T47D (cell line): ENCODE results near the gene BTBD9.

Experiments used
- DNase-seq, 2 experiments: peaks; one replicate each; pipeline versions ENCODE4 v3.0.0 to v3.0.0-alpha.2; 2011 to 2012; ENCODE audit warnings: low read depth in 1 of 2, low spot score in 1 of 2
- JUND ChIP-seq: IDR thresholded peaks from 2 replicates; pipeline ENCODE4 v1.6.1; 2012; ENCODE audit warnings: low read depth
- in situ Hi-C: cut with HindIII; loops from 2 replicates; pipeline ENCODE4 v1.10.0; 2016; ENCODE audit warnings: low sequenced_read_pairs, low pct_unique_long_range_greater_than_20kb

The BTBD9 gene

DNA sequence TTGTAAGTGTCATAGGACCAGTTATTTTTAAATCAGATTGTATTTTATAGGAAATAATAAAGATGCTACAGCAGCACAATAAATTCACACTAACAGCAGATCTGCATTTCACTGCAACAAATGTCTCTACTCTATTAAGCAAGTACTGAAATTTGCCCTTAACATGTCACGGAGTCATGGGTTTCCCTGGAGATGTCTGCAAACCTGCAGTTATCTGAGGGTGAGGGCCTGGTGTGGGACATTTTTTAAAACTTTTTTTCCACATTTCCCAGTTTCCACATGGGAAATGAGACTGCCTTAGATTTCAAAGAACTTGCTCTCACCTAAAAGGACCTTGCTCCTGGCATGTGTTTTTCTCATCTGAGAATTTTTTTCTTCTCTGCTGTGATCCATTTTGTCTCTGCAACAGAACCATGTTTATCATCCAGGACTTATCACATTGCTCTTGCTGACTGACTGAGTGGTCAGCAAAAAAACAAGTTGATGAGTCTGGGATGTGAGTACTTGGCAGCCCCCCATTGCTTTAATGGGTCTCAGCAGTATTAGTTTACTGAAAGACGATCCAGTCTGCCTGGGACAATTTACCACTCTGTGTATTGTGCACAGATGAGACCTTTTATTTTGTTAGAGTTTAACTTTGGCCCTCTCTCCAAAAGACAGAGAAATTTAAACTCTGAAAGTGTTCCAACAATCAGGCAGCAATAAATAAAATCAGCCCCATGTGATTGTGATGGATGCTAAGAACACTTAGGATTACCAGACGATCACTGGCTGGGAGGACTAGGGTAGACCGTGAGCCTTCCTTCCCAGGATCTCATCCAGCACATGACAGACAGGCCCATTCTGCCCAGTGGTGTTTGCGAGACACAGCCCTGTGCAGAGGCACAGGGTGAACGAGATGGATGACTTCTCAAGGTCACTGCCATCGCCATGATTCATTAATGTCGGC lies 268.8 kb downstream of the BTBD9 start:
- no peak for TF ChIP-seq JUND
- in situ Hi-C loops = no loop called here
- DNase-seq = no peak

DNA sequence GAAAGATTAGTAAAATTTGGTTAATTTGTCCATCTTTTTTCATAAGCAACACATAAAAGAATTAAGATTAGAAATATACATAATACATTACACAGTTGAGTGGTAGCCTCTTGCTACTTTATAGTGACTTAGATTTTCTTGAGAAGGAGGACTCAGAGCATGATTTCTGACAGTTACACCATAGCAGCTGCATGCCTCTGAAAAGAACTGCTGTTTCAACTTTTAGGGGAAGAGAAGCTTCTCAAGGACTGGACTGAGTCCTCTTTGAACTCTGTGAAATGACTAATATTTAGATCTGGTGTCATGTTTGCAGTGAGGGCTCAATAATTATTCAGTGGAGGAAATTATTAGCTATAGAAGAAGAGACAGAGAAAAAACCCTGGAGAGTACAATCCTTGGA lies 272.5 kb downstream of the BTBD9 start:
- in situ Hi-C loops = no loop called here
- no peak for TF ChIP-seq JUND
- no peak for DNase-seq

DNA sequence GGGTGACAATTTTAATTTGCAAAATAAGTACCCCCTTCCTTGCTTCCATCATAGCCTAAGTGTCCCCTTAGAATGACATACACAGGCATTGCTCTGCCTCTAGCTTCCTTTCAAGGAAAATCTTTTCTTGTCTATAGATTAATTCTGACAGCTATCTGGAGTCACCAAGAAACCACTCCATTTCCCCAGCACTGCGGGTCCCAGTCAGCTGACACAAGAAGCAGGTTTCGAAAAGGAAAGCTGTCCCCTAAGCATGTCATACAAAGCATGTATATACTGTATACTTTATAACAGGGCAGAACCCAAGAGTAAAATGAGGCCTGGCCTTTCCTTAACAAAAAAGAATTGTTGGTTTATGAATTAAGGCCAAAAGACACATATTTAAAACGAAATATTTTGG lies 273.5 kb downstream of the BTBD9 start:
- in situ Hi-C loops = no loop called here
- DNase-seq = no peak
- TF ChIP-seq JUND = no peak

DNA sequence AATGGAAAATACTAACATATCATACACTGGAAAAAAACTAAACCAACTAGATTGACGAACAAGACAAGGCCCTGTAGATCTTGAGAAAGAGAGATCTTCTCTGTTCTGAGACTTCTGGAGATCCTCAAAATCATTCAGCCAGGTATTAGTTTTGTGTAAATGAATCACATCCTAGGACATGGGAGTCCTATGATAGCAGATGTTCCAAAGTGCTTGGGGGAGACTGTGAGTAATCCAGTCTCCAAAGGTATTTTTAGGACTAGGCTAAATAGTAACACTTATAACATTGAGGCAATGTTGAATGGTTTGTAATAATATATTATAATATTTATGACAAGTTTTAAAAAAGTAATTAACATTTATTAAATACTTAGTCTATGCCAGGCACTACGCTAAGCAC lies 275.0 kb downstream of the BTBD9 start:
- DNase-seq = no peak
- no peak for TF ChIP-seq JUND
- in situ Hi-C loops = no loop called here

DNA sequence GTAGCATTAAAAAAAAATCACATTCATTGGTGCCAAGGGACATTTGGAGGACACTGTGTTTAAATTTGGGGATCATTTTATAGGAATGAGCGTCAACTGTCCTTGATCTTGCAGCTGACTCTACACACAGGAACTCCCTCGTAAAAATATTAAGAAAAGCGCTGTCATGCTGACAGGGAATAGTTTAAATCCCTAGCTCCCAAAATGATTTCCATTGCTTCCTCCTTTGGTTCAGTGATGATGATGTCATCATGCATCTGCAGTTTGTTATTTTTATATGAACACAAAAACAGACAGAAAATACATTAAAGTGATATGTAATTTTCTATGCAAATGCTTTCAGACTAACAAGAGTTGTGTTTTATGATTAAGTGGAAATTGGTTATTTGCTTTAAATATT lies 275.6 kb downstream of the BTBD9 start:
- in situ Hi-C loops = no loop called here
- DNase-seq = no peak
- TF ChIP-seq JUND = no peak

DNA sequence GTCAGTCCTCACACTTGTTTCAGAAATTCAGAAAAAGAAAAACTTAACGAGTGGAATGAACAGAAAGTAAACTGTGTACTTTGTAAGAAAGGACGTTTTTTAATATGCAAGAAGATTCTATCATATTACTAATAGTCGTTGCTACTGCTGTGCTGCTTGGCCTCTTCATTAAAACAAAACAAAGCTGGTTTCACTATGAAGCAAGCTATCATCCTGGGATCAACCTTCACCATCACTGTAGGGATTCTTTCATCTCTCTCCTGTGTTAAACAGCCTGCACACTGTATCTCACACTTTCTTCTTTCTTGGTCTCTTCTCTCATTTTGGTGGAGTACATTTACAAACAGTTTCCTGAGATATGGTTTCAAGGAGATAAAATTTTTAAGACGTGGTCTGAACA lies 284.2 kb downstream of the BTBD9 start:
- no peak for TF ChIP-seq JUND
- no peak for DNase-seq
- in situ Hi-C loops = no loop called here

DNA sequence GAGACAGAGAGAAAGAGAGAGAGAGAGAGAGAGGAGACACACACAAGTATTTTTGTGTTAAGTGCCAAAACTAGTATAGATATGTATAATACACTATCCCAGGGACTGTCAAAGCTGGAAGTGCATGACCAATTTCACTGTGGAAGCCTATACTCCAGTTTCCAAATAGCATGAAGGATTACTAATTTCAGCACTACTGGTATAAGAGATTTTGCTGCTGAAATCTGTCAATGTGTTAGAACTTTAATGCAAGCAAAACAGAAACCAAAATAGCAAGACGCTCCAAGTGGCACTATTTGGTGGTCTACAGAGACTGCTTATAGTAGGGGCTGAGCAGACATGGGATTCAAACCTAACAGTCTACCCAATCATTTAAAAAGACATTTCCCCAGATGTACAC lies 284.8 kb downstream of the BTBD9 start:
- DNase-seq = no peak
- in situ Hi-C loops = no loop called here
- TF ChIP-seq JUND = no peak

DNA sequence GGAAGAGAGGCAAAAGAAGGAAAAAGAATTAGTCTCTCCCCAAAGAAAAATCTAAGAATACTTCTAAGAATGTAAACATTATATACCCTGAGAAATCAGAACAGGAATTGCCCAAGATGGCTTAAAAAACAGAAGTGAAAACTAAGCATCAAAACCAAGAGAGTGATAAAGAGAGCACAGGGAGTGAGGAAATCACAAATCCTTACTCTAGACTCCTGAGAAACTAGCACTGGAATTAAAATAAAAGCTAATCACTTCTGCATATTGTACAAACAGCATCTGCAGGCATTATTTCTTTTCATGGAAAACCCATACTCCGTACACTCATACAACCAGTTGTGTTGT lies 285.7 kb downstream of the BTBD9 start:
- in situ Hi-C loops = no loop called here
- no peak for DNase-seq
- no peak for TF ChIP-seq JUND

DNA sequence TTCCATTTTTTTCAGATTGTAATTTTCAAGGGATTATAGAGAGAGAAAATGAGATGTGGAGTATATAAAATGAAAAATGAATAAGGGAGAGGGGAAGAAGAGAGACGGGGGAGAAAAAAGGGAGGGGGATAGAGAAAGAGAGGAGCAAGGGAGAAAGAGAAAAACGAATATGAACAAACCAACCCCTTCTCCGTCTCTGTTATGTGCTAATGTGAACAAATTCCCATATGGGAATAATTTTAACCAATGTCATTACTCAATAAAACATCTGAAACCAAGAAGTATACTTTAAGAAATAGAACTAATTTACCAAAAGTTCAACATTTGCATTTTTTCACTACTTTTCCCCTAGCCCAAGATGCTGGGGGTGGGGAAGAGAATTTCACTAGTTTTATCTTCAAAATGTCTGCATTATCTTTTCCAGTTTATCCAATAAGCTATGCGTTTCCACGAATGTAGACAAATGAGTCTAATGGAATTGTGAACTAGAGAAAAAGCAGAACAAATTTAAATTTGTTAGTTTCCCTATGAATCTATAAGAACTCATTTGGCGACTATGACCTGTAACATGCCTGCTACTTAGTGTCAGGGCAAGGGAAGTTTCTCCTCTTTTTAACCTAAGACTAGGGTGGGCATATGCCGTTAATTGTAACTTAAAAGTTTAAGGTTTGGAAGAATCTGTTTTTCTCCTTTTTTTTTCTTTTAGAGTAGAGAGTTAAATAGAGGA lies 286.3 kb downstream of the BTBD9 start:
- in situ Hi-C loops = no loop called here

DNA sequence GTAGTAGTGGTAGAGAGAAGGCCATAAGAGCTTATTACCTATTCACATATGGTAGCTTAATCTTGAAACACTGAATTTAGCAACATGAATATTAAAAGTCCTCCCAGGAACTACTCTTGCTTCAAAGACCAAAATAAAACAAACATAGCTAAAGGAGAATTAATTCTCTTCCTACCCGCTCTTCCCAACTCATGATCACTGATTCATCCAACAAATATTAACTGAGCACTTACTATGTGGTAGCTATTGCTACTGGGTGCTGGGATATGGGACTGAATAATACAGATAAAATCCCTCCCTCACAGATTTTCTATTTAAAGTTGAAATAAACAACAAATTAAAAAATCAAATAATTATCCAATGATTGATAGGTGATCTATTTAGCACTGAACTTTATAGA lies 287.1 kb downstream of the BTBD9 start:
- no peak for DNase-seq
- TF ChIP-seq JUND = no peak
- in situ Hi-C loops = no loop called here

More for the DNA sequence above, 286.3 kb downstream of the BTBD9 start:
- no peak for TF ChIP-seq JUND
- DNase-seq = no peak

DNA sequence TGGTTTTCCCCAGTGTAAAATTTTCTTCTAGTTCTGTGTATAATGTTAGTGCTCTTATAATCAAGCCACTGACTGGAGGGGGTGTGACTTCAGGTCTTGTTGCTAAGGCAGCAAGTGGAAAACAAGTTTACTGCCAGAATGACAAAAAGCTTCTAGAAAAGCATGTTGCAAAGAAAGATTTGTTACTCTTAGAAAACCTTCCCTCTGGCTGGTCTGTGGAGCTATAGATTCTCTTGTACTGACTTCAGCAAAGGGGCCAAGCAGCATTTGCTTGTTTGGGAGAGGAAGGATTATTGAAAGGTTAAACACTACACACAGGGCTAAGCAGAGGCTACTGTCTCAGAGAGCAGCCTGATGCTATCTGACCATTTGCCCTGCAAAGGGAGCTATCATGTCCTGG lies 288.8 kb downstream of the BTBD9 start:
- in situ Hi-C loops = no loop called here
- TF ChIP-seq JUND = no peak
- DNase-seq = peak in 1 of 2 experiments; percentile 7

DNA sequence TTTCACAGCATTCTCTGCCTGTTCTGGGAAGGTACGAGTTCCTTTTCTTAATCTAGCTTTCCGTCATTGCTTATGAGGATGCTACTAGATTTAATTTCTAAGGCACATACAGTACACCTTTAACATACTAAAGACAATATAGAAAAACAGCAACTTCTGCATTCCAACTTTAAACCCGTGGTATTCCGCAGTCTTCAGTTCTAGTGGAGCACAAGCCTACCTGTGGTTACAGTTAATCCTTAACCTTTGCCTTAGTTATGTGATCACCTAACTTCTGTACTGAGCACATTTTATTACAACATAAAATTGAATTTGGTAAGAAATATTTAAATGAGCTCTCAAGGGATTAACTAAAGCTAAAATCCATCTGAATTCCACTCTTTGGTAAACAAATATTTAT lies 289.5 kb downstream of the BTBD9 start:
- no peak for DNase-seq
- no peak for TF ChIP-seq JUND
- in situ Hi-C loops = no loop called here

DNA sequence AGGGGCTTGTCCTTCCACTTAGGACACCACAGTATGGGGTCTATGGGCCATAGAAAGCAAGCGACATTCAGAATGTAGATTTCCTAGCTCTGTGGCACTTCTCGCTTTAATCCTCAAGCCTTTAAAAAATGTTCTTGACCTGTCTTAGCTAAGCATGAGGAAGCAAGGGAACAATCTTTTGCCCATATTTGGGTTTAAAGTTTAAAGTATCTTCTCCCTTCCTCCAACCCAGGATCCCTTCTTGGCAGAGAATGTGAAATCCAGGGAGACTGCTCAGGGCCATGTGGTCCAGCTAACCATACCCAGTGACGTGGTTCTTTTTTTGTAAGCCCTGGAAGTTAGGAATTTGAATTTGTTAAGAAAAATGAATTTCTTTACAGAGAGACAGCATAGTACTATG lies 289.9 kb downstream of the BTBD9 start:
- in situ Hi-C loops = no loop called here
- no peak for DNase-seq
- no peak for TF ChIP-seq JUND
